ENCODE results near the gene RPL7A. TPM values are rescaled to one million over a fixed set of nuclear protein-coding genes. Genes with fewer than 3 reads are reported as not detected.
A peak's percentile ranks its signal among the peaks of the same experiment; 100 is the strongest.

Gene RPL7A
- total and polyA plus RNA-seq, 12 donors = 859 to 3,182 (median 927) TPM

- Histone ChIP-seq H3K9me3 (no peaks in the 10 kb centered on the region), H3K27me3 (no peaks in the 10 kb centered on the region), H3K4me3 (peak overlapping the region; percentile 71 to 100 (median 96)), H3K36me3 (peaks cover 0 to 76% (median 42%) of the 10 kb centered on the region in 9 donors), H3K4me1 (peaks cover 5 to 34% (median 30%) of the 10 kb centered on the region in 9 donors), H3K27ac (peak overlapping the region; percentile 52 to 99 (median 90))
- no peak for DNase-seq
- WGBS, 2 donors = 14 to 17% methylated on average over 25 of the region's 25 CpGs
- ATAC-seq = peak in 1 of 8 donors; percentile 1
- TF ChIP-seq, protein P1, sequence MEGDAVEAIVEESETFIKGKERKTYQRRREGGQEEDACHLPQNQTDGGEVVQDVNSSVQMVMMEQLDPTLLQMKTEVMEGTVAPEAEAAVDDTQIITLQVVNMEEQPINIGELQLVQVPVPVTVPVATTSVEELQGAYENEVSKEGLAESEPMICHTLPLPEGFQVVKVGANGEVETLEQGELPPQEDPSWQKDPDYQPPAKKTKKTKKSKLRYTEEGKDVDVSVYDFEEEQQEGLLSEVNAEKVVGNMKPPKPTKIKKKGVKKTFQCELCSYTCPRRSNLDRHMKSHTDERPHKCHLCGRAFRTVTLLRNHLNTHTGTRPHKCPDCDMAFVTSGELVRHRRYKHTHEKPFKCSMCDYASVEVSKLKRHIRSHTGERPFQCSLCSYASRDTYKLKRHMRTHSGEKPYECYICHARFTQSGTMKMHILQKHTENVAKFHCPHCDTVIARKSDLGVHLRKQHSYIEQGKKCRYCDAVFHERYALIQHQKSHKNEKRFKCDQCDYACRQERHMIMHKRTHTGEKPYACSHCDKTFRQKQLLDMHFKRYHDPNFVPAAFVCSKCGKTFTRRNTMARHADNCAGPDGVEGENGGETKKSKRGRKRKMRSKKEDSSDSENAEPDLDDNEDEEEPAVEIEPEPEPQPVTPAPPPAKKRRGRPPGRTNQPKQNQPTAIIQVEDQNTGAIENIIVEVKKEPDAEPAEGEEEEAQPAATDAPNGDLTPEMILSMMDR (IDR thresholded peaks at IDR 0.05) = no peak
- intact Hi-C loops (cut with DNase I) = loop anchor here in 3 of 10 donors (2.0 to 10.0 kb wide), 3 partner anchors 26 to 136 kb away; partner anchors contain the start of gene CACFD1 (in 1 of the 3)
Observed at GRCh38 chr9:133348718-133349573, 928 bp downstream of the RPL7A start.

DNA sequence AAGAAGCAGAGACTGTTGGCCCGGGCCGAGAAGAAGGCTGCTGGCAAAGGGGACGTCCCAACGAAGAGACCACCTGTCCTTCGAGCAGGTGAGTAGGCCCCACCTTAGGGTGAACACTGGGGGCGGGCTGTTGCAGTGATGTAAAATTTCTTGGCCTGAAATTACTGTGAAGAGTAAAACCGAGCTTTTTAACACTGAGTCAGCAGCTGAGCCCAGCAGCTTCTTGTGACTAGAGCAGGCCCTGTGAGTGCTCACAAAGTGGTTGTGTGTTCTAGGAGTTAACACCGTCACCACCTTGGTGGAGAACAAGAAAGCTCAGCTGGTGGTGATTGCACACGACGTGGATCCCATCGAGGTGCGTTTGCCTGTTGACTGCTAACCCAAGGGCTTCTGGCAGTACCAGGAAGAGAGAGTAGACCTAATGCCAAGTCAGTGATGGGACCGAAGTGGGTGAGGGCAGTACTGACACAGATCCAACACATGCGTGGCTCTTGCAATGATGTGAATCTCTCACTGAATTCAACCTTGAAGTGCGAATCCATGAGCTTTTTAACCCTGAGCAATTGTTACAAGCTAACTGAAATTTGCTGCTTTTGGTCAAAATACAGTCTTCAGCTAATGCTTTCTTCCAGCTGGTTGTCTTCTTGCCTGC lies 2.1 kb downstream of the RPL7A start:
- H3K4me1 ChIP-seq = peaks cover 5 to 39% (median 36%) of the 10 kb centered on the region in 9 donors
- DNase-seq = no peak
- peak overlapping the region in 2 of 10 donors; percentile 86 to 100 for H3K4me3 ChIP-seq
- TF ChIP-seq, protein P1 (IDR thresholded peaks at IDR 0.05) = no peak
- no peak for ATAC-seq
- intact Hi-C loops (cut with DNase I) = loop anchor here in 4 of 10 donors (2.0 to 10.0 kb wide), 4 partner anchors 25 to 135 kb away; partner anchors contain the start of genes CACFD1 (in 1 of the 4) and REXO4 (in 1 of the 4)
- H3K27me3 ChIP-seq = no peaks in the 10 kb centered on the region
- H3K9me3 ChIP-seq = no peaks in the 10 kb centered on the region
- peak overlapping the region in 1 of 10 donors; percentile 20 for H3K27ac ChIP-seq
- peaks cover 0 to 73% (median 37%) of the 10 kb centered on the region in 9 donors for H3K36me3 ChIP-seq
- 83 to 84% methylated on average over 15 of the region's 15 CpGs for WGBS, 2 donors

DNA sequence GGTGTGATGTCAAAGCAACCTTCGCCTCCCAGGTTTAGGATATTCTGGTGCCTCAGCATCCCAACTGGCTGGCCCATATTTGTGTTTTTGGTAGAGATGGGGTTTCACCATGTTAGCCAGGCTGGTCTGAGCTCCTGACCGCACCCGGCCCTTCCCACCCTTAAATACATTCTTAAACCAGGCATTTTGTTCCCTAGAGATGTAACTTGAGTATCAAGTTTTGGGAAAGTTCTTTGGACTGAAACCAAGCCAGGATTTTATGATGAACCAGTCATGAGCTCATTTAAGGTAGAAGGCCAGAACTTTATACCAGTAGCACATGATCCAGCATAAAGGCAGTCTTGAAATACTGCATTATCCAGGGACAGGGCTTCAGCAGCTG lies 3.5 kb downstream of the RPL7A start:
- no peak overlapping the region for H3K27ac ChIP-seq
- DNase-seq (no peak), ATAC-seq (no peak)
- no peak overlapping the region for H3K4me3 ChIP-seq
- intact Hi-C loops (cut with DNase I) = loop anchor here in 1 of 10 donors (10.0 kb wide), 1 partner anchor 63 kb away; the partner anchor contains the start of gene REXO4
- H3K36me3 ChIP-seq = peaks cover 0 to 60% (median 37%) of the 10 kb centered on the region in 9 donors
- TF ChIP-seq, protein P1 (IDR thresholded peaks at IDR 0.05) = no peak
- H3K27me3 ChIP-seq = no peaks in the 10 kb centered on the region
- no peaks in the 10 kb centered on the region for H3K9me3 ChIP-seq
- H3K4me1 ChIP-seq = peaks cover 5 to 41% (median 38%) of the 10 kb centered on the region in 9 donors
- WGBS, 2 donors = 93% methylated on average over 3 of the region's 3 CpGs
